Nephron (organoid): ENCODE results near the gene AGK.

Source experiments
- H3K27ac Mint-ChIP-seq, 3 experiments: 2 replicates each; pipeline ENCODE4 v1.8.0; 2020; ENCODE audit warnings: mixed read lengths in 3 of 3, mild to moderate bottlenecking in 2 of 3, moderate library complexity in 1 of 3
- H3K27me3 Mint-ChIP-seq: 2 replicates; pipeline ENCODE4 v1.8.0; 2021; ENCODE audit warnings: low read depth, mild to moderate bottlenecking, moderate library complexity, mixed read lengths
- H3K36me3 Mint-ChIP-seq: 2 replicates; pipeline ENCODE4 v1.8.0; 2020; ENCODE audit warnings: low read depth, mixed read lengths
- H3K4me1 Mint-ChIP-seq: 2 replicates; pipeline ENCODE4 v1.8.0; 2020; ENCODE audit warnings: mixed read lengths
- H3K4me3 Mint-ChIP-seq, 3 experiments: 2 replicates each; pipeline ENCODE4 v1.8.0; 2020; ENCODE audit warnings: mild to moderate bottlenecking in 3 of 3, mixed read lengths in 3 of 3, moderate library complexity in 2 of 3
- H3K9me3 Mint-ChIP-seq: 2 replicates; pipeline ENCODE4 v1.8.0; 2020; ENCODE audit warnings: mixed read lengths
- CTCF ChIP-seq, 3 experiments: fragments of 200-600 bp; sonication (generic); IDR thresholded peaks; one replicate each; pipeline ENCODE4 v1.5.0; 2021; ENCODE audit warnings: antibody characterized with exemption in 3 of 3; ENCODE audit not compliant: unreplicated experiment in 3 of 3

AGK gene

DNA sequence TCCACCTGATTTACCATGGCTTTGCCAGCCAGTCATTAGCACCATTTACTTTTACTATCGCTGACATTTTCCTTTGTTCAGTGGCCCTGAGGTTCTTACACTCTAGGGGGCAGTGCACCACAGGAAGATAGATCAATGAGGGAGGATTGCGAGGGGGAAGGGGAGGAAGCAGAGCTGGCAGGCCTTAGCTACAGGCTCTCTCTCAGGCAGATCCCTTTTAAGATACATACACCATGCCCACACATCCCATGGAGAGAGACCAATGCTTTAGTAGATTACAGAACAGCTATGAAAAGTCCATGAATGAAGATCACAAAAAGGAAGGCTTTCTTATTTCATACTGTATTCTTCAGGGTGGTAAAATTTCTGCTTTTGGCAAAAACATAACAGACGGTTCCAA lies 103.3 kb downstream of the AGK start:
- TF ChIP-seq CTCF (IDR thresholded peaks at IDR 0.05; ENCODE audit: unreplicated experiment in 3 of 3): peak; percentile 45 to 69 (median 49)
- peak overlapping the region in 2 of 3 experiments; percentile 21 to 56 for H3K27ac Mint-ChIP-seq
- H3K4me3 Mint-ChIP-seq: no peak overlapping the region

DNA sequence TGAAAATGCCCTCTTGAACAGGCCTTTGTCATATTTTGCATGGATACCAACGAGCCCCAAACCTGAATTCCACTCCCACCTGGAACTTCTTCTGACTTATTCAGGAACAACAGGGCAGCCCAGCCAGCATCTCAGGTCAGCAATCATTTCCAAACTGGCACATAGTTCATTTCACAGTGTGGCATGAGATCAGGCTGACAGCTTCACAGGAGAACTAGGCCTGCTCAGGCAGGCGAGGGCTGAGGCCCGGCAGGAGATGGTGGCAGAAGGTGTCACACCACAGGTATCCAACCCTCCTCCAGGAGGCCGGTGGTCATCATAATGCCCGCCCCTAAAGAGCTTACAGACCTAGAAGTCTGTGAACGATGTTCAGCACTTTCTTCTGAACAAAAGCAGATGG lies 108.3 kb downstream of the AGK start:
- Mint-ChIP-seq H3K27me3 (no peaks in the 10 kb centered on the region), H3K4me3 (no peak overlapping the region)

More for the DNA sequence above, 103.3 kb downstream of the AGK start:
- Mint-ChIP-seq H3K27me3 (no peaks in the 10 kb centered on the region), H3K4me1 (peaks cover 7% of the 10 kb centered on the region), H3K36me3 (peaks cover 23% of the 10 kb centered on the region), H3K9me3 (no peaks in the 10 kb centered on the region)

DNA sequence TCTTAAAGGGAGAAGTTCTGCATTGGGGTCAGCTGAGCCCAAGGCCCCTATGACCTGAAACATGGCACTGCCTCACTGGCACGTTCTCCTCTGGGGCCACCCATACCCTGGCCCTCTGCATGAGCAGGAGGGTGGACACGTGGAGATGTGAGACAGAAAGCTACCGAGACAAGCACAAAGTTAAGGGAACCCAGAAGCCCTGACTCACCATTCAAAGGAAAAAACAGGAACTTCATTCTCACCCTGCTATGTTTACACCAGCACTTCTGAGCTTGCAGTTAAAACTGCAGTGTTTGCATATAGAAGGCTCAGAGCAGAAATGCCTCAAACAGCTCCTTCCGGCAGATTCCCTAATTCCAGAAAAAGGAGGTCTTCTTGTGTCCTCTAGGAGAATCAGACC lies 109.0 kb downstream of the AGK start:
- peak overlapping the region in 2 of 3 experiments; percentile 12 to 64 for H3K27ac Mint-ChIP-seq
- H3K36me3 Mint-ChIP-seq: peaks cover 42% of the 10 kb centered on the region
- no peaks in the 10 kb centered on the region for H3K4me1 Mint-ChIP-seq
- TF ChIP-seq CTCF (IDR thresholded peaks at IDR 0.05; ENCODE audit: unreplicated experiment in 3 of 3): no peak
- H3K4me3 Mint-ChIP-seq: no peak overlapping the region
- no peaks in the 10 kb centered on the region for H3K27me3 Mint-ChIP-seq
- no peaks in the 10 kb centered on the region for H3K9me3 Mint-ChIP-seq

More for the DNA sequence above, 108.3 kb downstream of the AGK start:
- peaks cover 49% of the 10 kb centered on the region for H3K36me3 Mint-ChIP-seq
- no peak for TF ChIP-seq CTCF (IDR thresholded peaks at IDR 0.05; ENCODE audit: unreplicated experiment in 3 of 3)
- no peak overlapping the region for H3K27ac Mint-ChIP-seq
- H3K9me3 Mint-ChIP-seq: no peaks in the 10 kb centered on the region
- H3K4me1 Mint-ChIP-seq: no peaks in the 10 kb centered on the region

DNA sequence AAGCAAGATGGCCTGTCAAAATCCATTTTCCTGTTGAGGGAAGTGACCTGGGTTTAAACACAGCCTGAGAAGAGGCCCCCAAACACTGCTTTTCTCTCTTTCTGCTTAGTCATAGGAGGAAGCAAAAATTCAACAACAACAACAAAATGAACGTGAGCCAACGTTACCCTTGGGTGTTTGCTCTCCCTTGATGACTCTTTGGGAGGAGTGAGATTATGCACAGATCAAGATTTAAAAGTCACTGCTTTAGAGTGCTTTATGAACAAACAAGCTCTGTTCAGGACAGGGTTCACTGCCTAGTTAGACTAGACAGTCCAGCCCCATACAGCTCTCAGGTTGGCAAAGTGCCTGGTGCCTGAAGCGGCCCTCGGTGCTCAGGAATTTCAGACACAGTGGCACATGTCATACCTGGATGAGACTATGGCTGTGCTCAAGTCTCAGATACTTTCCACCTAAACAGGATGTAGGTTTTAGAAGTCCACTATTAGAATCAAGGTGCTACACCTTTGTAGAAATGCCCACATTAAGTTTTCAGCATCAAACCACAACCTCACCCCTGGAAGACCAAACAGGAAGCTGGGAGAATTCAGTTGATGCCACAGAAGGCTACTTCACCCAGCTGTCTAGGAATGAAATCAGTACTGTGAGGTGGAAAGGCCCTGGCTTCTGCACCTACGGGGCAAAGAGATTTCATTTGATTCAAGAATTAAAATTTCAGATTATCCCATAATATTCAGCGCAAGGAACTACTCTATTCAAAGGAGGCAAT lies 112.1 kb downstream of the AGK start:
- Mint-ChIP-seq H3K4me1 (no peaks in the 10 kb centered on the region), H3K9me3 (no peaks in the 10 kb centered on the region), H3K36me3 (peaks cover 45% of the 10 kb centered on the region), H3K27ac (peak overlapping the region in 2 of 3 experiments; percentile 85 to 95), H3K27me3 (no peaks in the 10 kb centered on the region), H3K4me3 (no peak overlapping the region)
- no peak for TF ChIP-seq CTCF (IDR thresholded peaks at IDR 0.05; ENCODE audit: unreplicated experiment in 3 of 3)

GRCh38 chr7:141664450-141664849 lies 113.2 kb downstream of the AGK start:
- peaks cover 49% of the 10 kb centered on the region for H3K36me3 Mint-ChIP-seq
- no peaks in the 10 kb centered on the region for H3K27me3 Mint-ChIP-seq
- H3K9me3 Mint-ChIP-seq: no peaks in the 10 kb centered on the region
- H3K27ac Mint-ChIP-seq: no peak overlapping the region
- no peaks in the 10 kb centered on the region for H3K4me1 Mint-ChIP-seq
- no peak for TF ChIP-seq CTCF (IDR thresholded peaks at IDR 0.05; ENCODE audit: unreplicated experiment in 3 of 3)
- H3K4me3 Mint-ChIP-seq: no peak overlapping the region
